Left lung (tissue), 10 donors: Measurements from ENCODE around the gene ZFR2. TPM values are rescaled to one million over a fixed set of nuclear protein-coding genes. Genes with fewer than 3 reads are reported as not detected.
A peak's percentile ranks its signal among the peaks of the same experiment; 100 is the strongest.

Experiments used
- ATAC-seq: fragments of 200-7000 bp; cut with Tn5 transposase; one replicate; pipeline ENCODE4 v1.9.1; 2020; ENCODE audit warnings: moderate library complexity
- DNase-seq, 4 donors: peaks; one replicate each; pipeline ENCODE4 v3.0.0-alpha.2; 2013 to 2020
- H3K27ac ChIP-seq, 2 donors: fragments of 200-600 bp; sonication (generic) in 1 of 2; one replicate each; pipeline versions ENCODE4 v1.5.0 to v1.8.0; 2020 to 2021
- H3K27me3 ChIP-seq, 2 donors: fragments of 200-600 bp; sonication (generic) in 1 of 2; one replicate each; pipeline versions ENCODE4 v1.5.0 to v1.8.0; 2020 to 2021
- H3K36me3 ChIP-seq, 2 donors: fragments of 200-600 bp; sonication (generic) in 1 of 2; one replicate each; pipeline versions ENCODE4 v1.5.0 to v1.8.0; 2020 to 2021
- H3K4me1 ChIP-seq, 2 donors: fragments of 200-600 bp; one replicate each; pipeline ENCODE4 v1.8.0; 2021
- H3K4me3 ChIP-seq, 2 donors: fragments of 200-600 bp; sonication (generic) in 1 of 2; one replicate each; pipeline versions ENCODE4 v1.5.0 to v1.8.0; 2020 to 2021; ENCODE audit warnings: mild to moderate bottlenecking in 1 of 2
- H3K9me3 ChIP-seq, 2 donors: fragments of 200-600 bp; sonication (generic) in 1 of 2; one replicate each; pipeline versions ENCODE4 v1.5.0 to v1.8.0; 2020 to 2021
- intact Hi-C, 2 donors: fragments of 100-400 bp; cut with DNase I; formaldehyde crosslinking; loops; one replicate each; pipeline versions ENCODE4 v1.11.2 to v1.14.2; 2022
- polyA plus RNA-seq, 6 donors: library from polyadenylated mRNA; unstranded; fragments of 120-200 nt; gene quantifications; one replicate each; pipeline ENCODE4 v1.2.1, GENCODE V29; 2013; ENCODE audit not compliant: insufficient read length in 6 of 6
- total RNA-seq, 2 donors: library from RNA; stranded (reverse); fragmentation: NEBNext Ultra II Directional; extraction: Animal tissue kit (Norgen Biotek cat#: 25700); gene quantifications; one replicate each; pipeline ENCODE4 v1.2.1, GENCODE V29; 2021
- TF ChIP-seq, protein P1 (sequence below), 2 donors: fragments of 200-600 bp; sonication (generic) in 1 of 2; IDR thresholded peaks; one replicate each; pipeline versions ENCODE4 v1.5.0 to v1.8.0; 2021; ENCODE audit warnings: antibody characterized with exemption in 2 of 2
- donor health status: DM: no; HTN: yes; CAD: no.
- donor health status: DM: no; HTN: no; CAD: no.

The ZFR2 gene
- total and polyA plus RNA-seq, 8 donors = 0.18 to 0.99 (median 0.51) TPM

DNA sequence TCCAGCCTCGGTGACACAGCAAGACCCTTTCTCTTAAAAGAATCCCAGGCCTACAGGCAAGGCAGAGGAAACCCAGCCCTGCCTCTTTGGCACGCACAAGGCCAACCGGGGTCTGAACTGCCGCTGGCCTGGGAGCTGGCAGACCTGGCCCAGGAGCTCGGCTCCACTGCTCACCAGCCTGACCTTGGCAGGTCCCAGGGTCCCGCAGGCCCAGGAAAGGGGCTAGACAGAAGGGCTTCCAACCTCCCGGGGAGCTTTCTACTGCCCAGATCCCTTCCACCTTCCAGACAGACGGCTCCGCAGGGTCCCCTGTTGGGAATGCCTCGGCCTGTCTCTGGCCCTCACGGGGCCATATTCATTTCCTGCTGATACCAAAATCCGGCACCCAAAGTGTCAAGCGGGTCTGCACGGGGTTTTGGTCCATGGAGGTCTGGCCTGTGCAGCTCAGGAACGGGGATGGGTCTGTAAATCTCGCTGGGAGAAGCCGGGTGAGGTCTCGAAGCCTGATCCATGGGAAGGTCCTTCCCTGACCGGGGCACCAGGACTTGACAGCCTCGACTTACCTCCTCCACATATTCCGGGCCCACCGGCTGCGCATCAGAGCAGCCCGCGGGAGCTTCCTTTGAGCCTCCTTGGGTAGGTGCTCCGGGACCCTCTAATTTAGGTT, 46.0 kb downstream of the ZFR2 start:
- ATAC-seq (no peak), DNase-seq (no peak)
- no peak overlapping the region for H3K27ac ChIP-seq
- H3K4me3 ChIP-seq = no peak overlapping the region
- intact Hi-C loops = no loop called here
- H3K9me3 ChIP-seq = no peaks in the 10 kb centered on the region
- no peaks in the 10 kb centered on the region for H3K36me3 ChIP-seq
- H3K4me1 ChIP-seq = peaks cover 0 to 24% of the 10 kb centered on the region in 2 donors
- peaks cover 0 to 35% of the 10 kb centered on the region in 2 donors for H3K27me3 ChIP-seq
- TF ChIP-seq, protein P1, sequence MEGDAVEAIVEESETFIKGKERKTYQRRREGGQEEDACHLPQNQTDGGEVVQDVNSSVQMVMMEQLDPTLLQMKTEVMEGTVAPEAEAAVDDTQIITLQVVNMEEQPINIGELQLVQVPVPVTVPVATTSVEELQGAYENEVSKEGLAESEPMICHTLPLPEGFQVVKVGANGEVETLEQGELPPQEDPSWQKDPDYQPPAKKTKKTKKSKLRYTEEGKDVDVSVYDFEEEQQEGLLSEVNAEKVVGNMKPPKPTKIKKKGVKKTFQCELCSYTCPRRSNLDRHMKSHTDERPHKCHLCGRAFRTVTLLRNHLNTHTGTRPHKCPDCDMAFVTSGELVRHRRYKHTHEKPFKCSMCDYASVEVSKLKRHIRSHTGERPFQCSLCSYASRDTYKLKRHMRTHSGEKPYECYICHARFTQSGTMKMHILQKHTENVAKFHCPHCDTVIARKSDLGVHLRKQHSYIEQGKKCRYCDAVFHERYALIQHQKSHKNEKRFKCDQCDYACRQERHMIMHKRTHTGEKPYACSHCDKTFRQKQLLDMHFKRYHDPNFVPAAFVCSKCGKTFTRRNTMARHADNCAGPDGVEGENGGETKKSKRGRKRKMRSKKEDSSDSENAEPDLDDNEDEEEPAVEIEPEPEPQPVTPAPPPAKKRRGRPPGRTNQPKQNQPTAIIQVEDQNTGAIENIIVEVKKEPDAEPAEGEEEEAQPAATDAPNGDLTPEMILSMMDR (IDR thresholded peaks at IDR 0.05) = no peak

- H3K27me3 ChIP-seq = peaks cover 0 to 35% of the 10 kb centered on the region in 2 donors
- TF ChIP-seq, protein P1 (IDR thresholded peaks at IDR 0.05) = peak; percentile 99 to 100
- no peak overlapping the region for H3K27ac ChIP-seq
- DNase-seq (peak in 3 of 4 donors; percentile 43 to 95 (median 71)), ATAC-seq (peak; percentile 92)
- H3K36me3 ChIP-seq = no peaks in the 10 kb centered on the region
- H3K4me3 ChIP-seq = no peak overlapping the region
- H3K4me1 ChIP-seq = peaks cover 0 to 25% of the 10 kb centered on the region in 2 donors
- intact Hi-C loops = no loop called here
- no peaks in the 10 kb centered on the region for H3K9me3 ChIP-seq
Measured at GRCh38 chr19:3821857-3822364, 46.9 kb downstream of the ZFR2 start.

GRCh38 chr19:3821156-3821555, 47.7 kb downstream of the ZFR2 start:
- ATAC-seq = no peak
- intact Hi-C loops = no loop called here

GRCh38 chr19:3819989-3820388, 48.8 kb downstream of the ZFR2 start:
- TF ChIP-seq, protein P1 (IDR thresholded peaks at IDR 0.05) = no peak
- ATAC-seq (no peak), DNase-seq (no peak)
- H3K27me3 ChIP-seq = peaks cover 0 to 21% of the 10 kb centered on the region in 2 donors
- H3K36me3 ChIP-seq = no peaks in the 10 kb centered on the region
- H3K9me3 ChIP-seq = no peaks in the 10 kb centered on the region
- H3K4me3 ChIP-seq = no peak overlapping the region
- H3K4me1 ChIP-seq = peaks cover 0 to 25% of the 10 kb centered on the region in 2 donors
- intact Hi-C loops = no loop called here
- no peak overlapping the region for H3K27ac ChIP-seq

More at GRCh38 chr19:3821156-3821555, 47.7 kb downstream of the ZFR2 start:
- DNase-seq = no peak
- Histone ChIP-seq H3K36me3 (no peaks in the 10 kb centered on the region), H3K4me1 (peaks cover 0 to 25% of the 10 kb centered on the region in 2 donors), H3K27ac (no peak overlapping the region), H3K27me3 (peaks cover 0 to 33% of the 10 kb centered on the region in 2 donors), H3K9me3 (no peaks in the 10 kb centered on the region), H3K4me3 (no peak overlapping the region)
- TF ChIP-seq, protein P1 (IDR thresholded peaks at IDR 0.05) = no peak

GRCh38 chr19:3818918-3819317, 49.9 kb downstream of the ZFR2 start:
- ATAC-seq (no peak), DNase-seq (no peak)
- H3K4me1 ChIP-seq = peaks cover 0 to 25% of the 10 kb centered on the region in 2 donors
- no peaks in the 10 kb centered on the region for H3K9me3 ChIP-seq
- H3K4me3 ChIP-seq = no peak overlapping the region
- H3K36me3 ChIP-seq = no peaks in the 10 kb centered on the region
- peaks cover 0 to 18% of the 10 kb centered on the region in 2 donors for H3K27me3 ChIP-seq
- H3K27ac ChIP-seq = peak overlapping the region; percentile 13 to 72
- TF ChIP-seq, protein P1 (IDR thresholded peaks at IDR 0.05) = no peak
- intact Hi-C loops = no loop called here
